T-cell (primary cell): ENCODE measurements around the gene FGF4. TPM values are rescaled to one million over a fixed set of nuclear protein-coding genes. Genes with fewer than 3 reads are reported as not detected.

ENCODE experiments used
- ATAC-seq, 4 experiments: fragments of 200-7000 bp in 3 of 4; fragments of 150-1000 bp in 1 of 4; cut with Tn5 transposase; replicated peaks in 1 of 4; 1 replicate in 3 of 4; 2 replicates in 1 of 4; pipeline ENCODE4 v1.10.0; 2021; ENCODE audit warnings: moderate library complexity in 3 of 4, mild to moderate bottlenecking in 2 of 4, moderate number of reproducible peaks in 1 of 4
- CTCF ChIA-PET, 2 donors: fragments of 300-600 bp; sonication (Branson Sonifier 250); formaldehyde crosslinking; loops; one replicate each; lab custom pipeline; 2022; ENCODE audit warnings: antibody characterized with exemption in 2 of 2; lab: Charles Lee
- POLR2A ChIA-PET, 2 donors: fragments of 300-600 bp; sonication (Branson Sonifier 250); formaldehyde crosslinking; loops; one replicate each; lab custom pipeline; 2022; ENCODE audit warnings: antibody characterized with exemption in 2 of 2; lab: Charles Lee
- DNase-seq, 35 experiments: peaks; one replicate each; pipeline versions ENCODE4 v3.0.0 to v3.0.0-alpha.2; 2013 to 2023
- H3K27ac ChIP-seq: one replicate; pipeline ENCODE4 v1.5.1; 2013; ENCODE audit warnings: low read length
- H3K27me3 ChIP-seq, 2 experiments: replicated peaks in 1 of 2; 1 replicate in 1 of 2; 2 replicates in 1 of 2; pipeline versions ENCODE4 v1.6.1 to v1.7.0; 2013; ENCODE audit warnings: low read length in 1 of 2, mixed read lengths in 1 of 2; ENCODE audit not compliant: control insufficient read depth in 2 of 2, insufficient read depth in 2 of 2; ENCODE audit errors: extremely low read depth in 1 of 2
- H3K36me3 ChIP-seq, 2 donors: 1 replicate in 1 of 2; 2 replicates in 1 of 2; pipeline versions ENCODE4 v1.6.1 to v1.7.0; 2013; ENCODE audit warnings: low read length in 1 of 2; ENCODE audit not compliant: control insufficient read depth in 2 of 2, insufficient read depth in 1 of 2; ENCODE audit errors: extremely low read depth in 1 of 2
- H3K4me1 ChIP-seq, 2 experiments: 1 replicate in 1 of 2; 2 replicates in 1 of 2; pipeline versions ENCODE4 v1.6.1 to v1.7.0; 2013; ENCODE audit warnings: low read length in 2 of 2, mixed read lengths in 1 of 2; ENCODE audit not compliant: insufficient read depth in 2 of 2, control insufficient read depth in 1 of 2; ENCODE audit errors: extremely low read depth in 1 of 2
- H3K4me3 ChIP-seq, 2 donors: 1 replicate in 1 of 2; 2 replicates in 1 of 2; pipeline versions ENCODE4 v1.5.1 to v1.7.0; 2013; ENCODE audit warnings: mild to moderate bottlenecking in 2 of 2, low read length in 1 of 2, moderate library complexity in 1 of 2; ENCODE audit not compliant: control insufficient read depth in 1 of 2; ENCODE audit errors: extremely low read depth in 1 of 2
- H3K9me3 ChIP-seq: 2 replicates; pipeline ENCODE4 v1.7.0; 2013
- H3K27ac Mint-ChIP-seq, 2 donors: one replicate each; pipeline ENCODE4 v1.8.0; 2020 to 2021; ENCODE audit warnings: mild to moderate bottlenecking in 2 of 2, mixed read lengths in 2 of 2
- H3K27me3 Mint-ChIP-seq, 2 donors: one replicate each; pipeline ENCODE4 v1.8.0; 2021 to 2022; ENCODE audit warnings: mixed read lengths in 2 of 2
- H3K36me3 Mint-ChIP-seq: one replicate; pipeline ENCODE4 v1.8.0; 2021; ENCODE audit warnings: mixed read lengths
- H3K4me1 Mint-ChIP-seq, 3 donors: one replicate each; pipeline ENCODE4 v1.8.0; 2020 to 2022; ENCODE audit warnings: mixed read lengths in 3 of 3, mild to moderate bottlenecking in 1 of 3
- H3K4me3 Mint-ChIP-seq, 3 donors: one replicate each; pipeline ENCODE4 v1.8.0; 2020 to 2022; ENCODE audit warnings: mild to moderate bottlenecking in 3 of 3, mixed read lengths in 3 of 3, moderate library complexity in 3 of 3
- H3K9me3 Mint-ChIP-seq, 3 donors: one replicate each; pipeline ENCODE4 v1.8.0; 2020 to 2022; ENCODE audit warnings: mixed read lengths in 3 of 3
- WGBS: methylation state at CpG from one replicate; pipeline ENCODE4 v1.1.5; 2013; ENCODE audit warnings: missing lambda C conversion rate; ENCODE audit not compliant: insufficient coverage; 5-methylcytosine and 5-hydroxymethylcytosine counted together
- total RNA-seq, 35 experiments: library from RNA in 6 of 35; stranded (reverse) in 6 of 35; fragments of 120-200 nt in 1 of 35; gene quantifications; one replicate each; pipeline versions ENCODE4 v1.2.1 to v1.2.4 and lab custom pipeline; 2013 to 2026

FGF4 gene
- total RNA-seq, 5 donors from 2014 or later (not counting 1 experiment from before 2014, with no cell fraction given) = not detected

GRCh38 chr11:69801513-69802335 lies 26.6 kb upstream of the FGF4 start:
- Histone ChIP-seq H3K27ac (no peak overlapping the region), H3K4me3 (no peak overlapping the region), H3K9me3 (no peaks in the 10 kb centered on the region), H3K4me1 (no peaks in the 10 kb centered on the region), H3K27me3 (peaks cover 0 to 24% of the 10 kb centered on the region in 2 experiments), H3K36me3 (no peaks in the 10 kb centered on the region)
- ChIA-PET CTCF (interaction anchor here in 1 of 2 donors (1.1 kb wide), 1 partner anchor 110 kb away, joined by 3 read pairs; no protein-coding TSS in a partner anchor), POLR2A (no interaction called here)
- ATAC-seq = no peak
- Mint-ChIP-seq H3K4me3 (no peak overlapping the region), H3K36me3 (no peaks in the 10 kb centered on the region), H3K27ac (no peak overlapping the region), H3K9me3 (no peaks in the 10 kb centered on the region), H3K27me3 (peaks cover 6 to 13% of the 10 kb centered on the region in 2 donors), H3K4me1 (no peaks in the 10 kb centered on the region)
- WGBS = 32% methylated on average over 10 of the region's 15 CpGs
- peak in 18 of 35 experiments; percentile 3 to 42 (median 16) for DNase-seq

GRCh38 chr11:69800278-69800677 lies 25.1 kb upstream of the FGF4 start:
- H3K9me3 Mint-ChIP-seq = no peaks in the 10 kb centered on the region
- no peak for ATAC-seq
- no peaks in the 10 kb centered on the region for H3K36me3 ChIP-seq
- H3K4me3 ChIP-seq = no peak overlapping the region
- 89% methylated on average over 5 of the region's 5 CpGs for WGBS
- no peak for DNase-seq
- H3K9me3 ChIP-seq = no peaks in the 10 kb centered on the region
- no peaks in the 10 kb centered on the region for H3K4me1 Mint-ChIP-seq
- H3K4me3 Mint-ChIP-seq = no peak overlapping the region
- no peak overlapping the region for H3K27ac Mint-ChIP-seq
- ChIA-PET CTCF (interaction anchor here in 1 of 2 donors (1.1 kb wide), 1 partner anchor 109 kb away, joined by 3 read pairs; no protein-coding TSS in a partner anchor), POLR2A (no interaction called here)
- H3K36me3 Mint-ChIP-seq = no peaks in the 10 kb centered on the region
- no peaks in the 10 kb centered on the region for H3K4me1 ChIP-seq
- H3K27ac ChIP-seq = no peak overlapping the region
- H3K27me3 ChIP-seq = peaks cover 0 to 24% of the 10 kb centered on the region in 2 experiments
- peaks cover 3 to 5% of the 10 kb centered on the region in 2 donors for H3K27me3 Mint-ChIP-seq

GRCh38 chr11:69799582-69799981 lies 24.4 kb upstream of the FGF4 start:
- ATAC-seq (no peak), DNase-seq (peak in 1 of 35 experiments; percentile 4)
- H3K9me3 Mint-ChIP-seq = no peaks in the 10 kb centered on the region
- H3K4me1 Mint-ChIP-seq = no peaks in the 10 kb centered on the region
- H3K36me3 Mint-ChIP-seq = no peaks in the 10 kb centered on the region
- no peak overlapping the region for H3K4me3 Mint-ChIP-seq
- peaks cover 3 to 5% of the 10 kb centered on the region in 2 donors for H3K27me3 Mint-ChIP-seq
- Histone ChIP-seq H3K4me1 (no peaks in the 10 kb centered on the region), H3K36me3 (no peaks in the 10 kb centered on the region), H3K27ac (no peak overlapping the region), H3K9me3 (no peaks in the 10 kb centered on the region), H3K27me3 (peaks cover 0 to 20% of the 10 kb centered on the region in 2 experiments), H3K4me3 (no peak overlapping the region)
- ChIA-PET CTCF (interaction anchor here in 1 of 2 donors (0.6 kb wide), 1 partner anchor 128 kb away, joined by 3 read pairs; no protein-coding TSS in a partner anchor), POLR2A (no interaction called here)
- H3K27ac Mint-ChIP-seq = no peak overlapping the region
- WGBS = 0% methylated on average over 1 of the region's 3 CpGs

GRCh38 chr11:69799097-69799496 lies 24.0 kb upstream of the FGF4 start:
- H3K27me3 Mint-ChIP-seq = peaks cover 3 to 5% of the 10 kb centered on the region in 2 donors
- no peak overlapping the region for H3K27ac ChIP-seq
- ChIA-PET POLR2A (no interaction called here), CTCF (interaction anchor here in 1 of 2 donors (0.6 kb wide), 1 partner anchor 128 kb away, joined by 3 read pairs; no protein-coding TSS in a partner anchor)
- no peaks in the 10 kb centered on the region for H3K4me1 ChIP-seq
- no peak overlapping the region for H3K4me3 Mint-ChIP-seq
- ATAC-seq (no peak), DNase-seq (no peak)
- H3K4me3 ChIP-seq = no peak overlapping the region
- H3K9me3 ChIP-seq = no peaks in the 10 kb centered on the region
- 100% methylated on average over 2 of the region's 3 CpGs for WGBS
- no peaks in the 10 kb centered on the region for H3K9me3 Mint-ChIP-seq
- peaks cover 0 to 20% of the 10 kb centered on the region in 2 experiments for H3K27me3 ChIP-seq
- no peak overlapping the region for H3K27ac Mint-ChIP-seq
- no peaks in the 10 kb centered on the region for H3K36me3 Mint-ChIP-seq
- no peaks in the 10 kb centered on the region for H3K4me1 Mint-ChIP-seq
- H3K36me3 ChIP-seq = no peaks in the 10 kb centered on the region

GRCh38 chr11:69797737-69798528 lies 22.8 kb upstream of the FGF4 start:
- Histone ChIP-seq H3K4me1 (no peaks in the 10 kb centered on the region), H3K27me3 (peaks cover 0 to 16% of the 10 kb centered on the region in 2 experiments), H3K27ac (no peak overlapping the region), H3K9me3 (no peaks in the 10 kb centered on the region), H3K36me3 (no peaks in the 10 kb centered on the region), H3K4me3 (no peak overlapping the region)
- Mint-ChIP-seq H3K4me3 (no peak overlapping the region), H3K27me3 (peaks cover 4 to 5% of the 10 kb centered on the region in 2 donors), H3K4me1 (no peaks in the 10 kb centered on the region), H3K36me3 (no peaks in the 10 kb centered on the region), H3K9me3 (no peaks in the 10 kb centered on the region), H3K27ac (no peak overlapping the region)
- no peak for ATAC-seq
- 75% methylated on average over 12 of the region's 14 CpGs for WGBS
- ChIA-PET CTCF (interaction anchor here in 1 of 2 donors (0.6 kb wide), 1 partner anchor 81 kb away, joined by 5 read pairs; no protein-coding TSS in a partner anchor), POLR2A (no interaction called here)
- no peak for DNase-seq

GRCh38 chr11:69797156-69797555 lies 22.0 kb upstream of the FGF4 start:
- Mint-ChIP-seq H3K36me3 (no peaks in the 10 kb centered on the region), H3K9me3 (no peaks in the 10 kb centered on the region), H3K4me3 (no peak overlapping the region), H3K27ac (no peak overlapping the region), H3K4me1 (no peaks in the 10 kb centered on the region), H3K27me3 (peaks cover 1 to 5% of the 10 kb centered on the region in 2 donors)
- Histone ChIP-seq H3K27me3 (peaks cover 0 to 14% of the 10 kb centered on the region in 2 experiments), H3K27ac (no peak overlapping the region), H3K4me3 (no peak overlapping the region), H3K9me3 (no peaks in the 10 kb centered on the region), H3K4me1 (no peaks in the 10 kb centered on the region), H3K36me3 (no peaks in the 10 kb centered on the region)
- ATAC-seq = no peak
- CTCF ChIA-PET = no interaction called here
- DNase-seq = no peak
- WGBS = 72% methylated on average over 14 of the region's 14 CpGs
- POLR2A ChIA-PET = no interaction called here
